Middle frontal gyrus (tissue), 1 donor: Measurements from ENCODE around the gene CFAP61.
"Not testable (repeated sequence)": the region's sequence is repeated elsewhere in the genome, so short reads cannot be mapped to it uniquely, and the experiment has no call there.

Experiments used
- DNase-seq: peaks from one replicate; pipeline ENCODE4 v3.0.0-alpha.2; 2015; ENCODE audit warnings: low spot score; ENCODE audit errors: extremely low spot score

CFAP61 gene

DNA sequence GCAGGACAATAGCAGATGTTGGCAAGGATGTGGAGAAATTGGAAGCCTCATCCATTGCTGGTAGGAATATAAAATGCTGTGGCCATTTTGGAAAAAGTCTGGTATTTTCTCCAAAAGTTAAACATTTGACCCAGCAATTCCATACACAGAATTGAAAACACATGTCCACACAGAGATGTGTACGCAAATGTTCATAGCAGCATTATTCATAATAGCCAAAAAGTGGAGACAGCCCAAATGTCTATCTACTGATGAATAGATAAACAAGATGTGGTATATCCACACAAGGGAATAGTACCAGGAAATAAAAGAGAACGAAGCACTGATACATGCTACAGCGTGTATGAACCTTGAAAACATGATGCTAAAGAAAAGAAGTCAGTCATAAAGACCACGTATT, 40.5 kb downstream of the CFAP61 start:
- DNase-seq = no peak

DNA sequence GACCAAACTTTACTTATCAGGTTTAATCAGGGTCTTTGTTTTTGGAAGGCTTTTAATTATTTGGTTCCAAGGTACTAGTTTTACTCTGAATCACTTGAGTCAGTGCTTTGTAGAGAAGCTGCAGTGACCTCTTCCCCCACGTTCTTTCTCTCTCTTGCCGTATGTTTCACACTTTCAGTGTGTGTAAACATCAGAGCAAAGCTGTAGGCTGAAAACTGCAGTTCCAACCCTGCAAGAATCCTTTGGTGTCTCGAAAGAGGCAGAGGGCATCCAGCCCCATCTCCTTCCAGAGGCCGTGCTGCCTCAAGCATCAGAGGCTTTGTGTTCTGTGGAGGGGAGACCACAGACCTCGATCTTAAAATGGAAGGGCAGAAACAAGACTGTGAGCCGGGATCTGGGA, 42.1 kb downstream of the CFAP61 start:
- DNase-seq = no peak

DNA sequence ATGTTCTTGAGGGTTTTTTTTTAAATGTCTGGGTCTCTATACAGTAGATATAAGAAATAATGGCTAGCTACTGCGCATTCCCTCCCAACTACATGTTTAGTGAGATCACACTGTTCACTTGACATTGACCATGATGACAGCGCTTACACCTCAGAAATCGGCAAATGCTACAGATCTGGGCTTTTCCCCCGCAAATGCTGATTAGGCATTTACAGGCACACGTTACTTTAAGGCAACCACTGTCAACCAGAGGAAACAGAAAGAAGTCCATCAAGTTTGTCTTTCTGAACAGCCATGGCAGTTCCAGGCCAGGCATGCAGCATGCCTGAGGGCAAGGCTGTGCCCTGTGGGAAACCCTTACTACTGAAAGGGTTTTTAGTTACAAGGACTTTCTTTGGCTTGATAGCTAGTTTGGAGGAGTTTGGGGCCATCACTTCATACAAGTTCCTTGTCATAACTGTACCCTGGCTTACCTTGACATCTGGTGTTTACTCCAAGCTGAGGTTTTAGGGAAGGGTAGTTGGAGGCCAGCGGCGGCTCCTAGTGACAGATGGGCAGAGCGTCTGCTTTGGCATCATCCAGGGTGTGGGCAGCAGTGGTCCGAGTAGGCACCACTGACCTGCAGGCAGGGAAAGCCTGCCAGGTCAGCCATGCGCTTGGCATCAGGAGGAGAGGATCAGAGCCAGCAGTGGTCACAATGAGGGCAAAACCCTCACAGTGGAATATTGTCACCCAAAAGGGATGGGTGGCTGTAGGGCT, 43.0 kb downstream of the CFAP61 start:
- no peak for DNase-seq

DNA sequence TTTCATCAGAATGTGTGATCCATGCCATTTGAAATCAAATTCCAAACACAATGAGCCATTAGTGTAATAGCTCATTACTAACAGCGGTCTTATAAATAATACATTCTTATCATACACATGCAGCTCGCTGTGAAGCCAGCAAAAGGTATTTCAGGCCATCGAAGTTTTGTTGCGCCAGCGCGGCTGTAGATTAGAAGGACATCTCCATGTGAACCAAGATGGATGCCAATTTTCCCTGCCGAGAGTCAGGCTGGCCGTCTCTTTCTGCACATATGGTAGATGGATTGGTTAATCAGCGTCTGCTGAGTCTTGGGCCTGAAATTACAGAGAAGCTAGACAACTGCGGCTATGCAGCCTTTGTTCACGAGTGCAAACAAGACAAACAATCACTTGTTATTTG, 44.1 kb downstream of the CFAP61 start:
- DNase-seq = no peak

DNA sequence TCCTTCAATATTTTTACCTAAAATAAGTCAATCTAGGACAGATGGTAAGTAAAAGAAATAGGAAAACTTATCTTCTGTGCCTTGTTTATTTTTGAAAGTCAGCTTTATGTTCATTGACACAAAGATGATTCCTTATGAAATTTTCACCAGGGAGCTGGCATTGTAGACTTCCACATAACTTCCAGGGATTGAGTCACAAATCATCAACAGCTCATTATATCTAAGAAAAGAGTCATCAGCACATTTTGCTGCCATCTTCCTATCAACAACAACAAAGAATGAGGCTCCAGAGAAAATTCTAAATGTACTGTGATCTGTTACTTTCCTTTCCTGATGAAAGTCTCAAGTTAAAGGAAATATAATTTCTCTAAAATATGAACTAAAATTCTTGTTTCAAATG, 48.5 kb downstream of the CFAP61 start:
- DNase-seq = no peak

DNA sequence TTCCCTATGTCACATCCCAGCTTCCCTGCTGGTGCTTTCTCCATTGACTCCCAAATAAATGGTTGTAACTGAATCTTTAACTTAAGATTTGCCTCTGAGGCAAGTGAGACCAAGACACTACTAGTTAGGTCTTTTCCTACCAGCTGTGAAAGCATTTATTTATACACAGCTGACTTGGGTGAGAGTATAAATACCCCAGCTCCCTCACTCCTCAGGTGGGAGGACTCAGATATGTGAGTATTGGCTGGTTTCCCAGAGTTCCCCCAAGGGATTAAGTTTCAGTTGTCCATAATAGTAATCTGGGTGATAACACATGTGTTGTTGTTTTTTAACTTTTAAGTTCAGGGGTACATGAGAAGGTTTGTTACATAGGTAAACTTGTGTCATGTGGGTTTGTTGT, 49.8 kb downstream of the CFAP61 start:
- no peak for DNase-seq

DNA sequence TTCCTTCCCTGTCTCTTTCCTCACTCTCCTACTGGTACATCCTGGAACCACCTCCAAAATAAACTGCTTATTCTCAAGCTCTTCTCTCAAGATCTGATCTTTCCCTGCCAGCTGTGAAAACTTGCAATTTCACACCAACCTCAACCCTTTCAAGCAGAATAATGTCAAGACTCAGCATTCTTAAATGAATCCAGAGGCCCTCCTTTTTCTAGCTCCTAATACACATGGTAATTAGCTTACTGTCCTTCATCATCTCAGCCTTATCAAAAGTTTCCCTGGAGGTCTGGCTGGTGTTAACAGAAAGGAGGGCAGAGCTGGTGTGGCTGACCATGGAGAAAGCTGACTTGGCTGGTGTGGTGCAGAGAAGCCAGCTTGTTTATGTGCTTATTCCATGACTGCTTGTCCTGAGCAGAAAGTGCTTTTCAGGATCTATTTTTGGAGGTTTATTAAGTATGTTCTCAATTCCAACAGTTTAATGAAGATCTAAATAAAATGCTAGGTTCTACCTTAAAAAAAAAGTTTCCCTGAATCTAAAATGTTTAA, 50.5 kb downstream of the CFAP61 start:
- DNase-seq = no peak

DNA sequence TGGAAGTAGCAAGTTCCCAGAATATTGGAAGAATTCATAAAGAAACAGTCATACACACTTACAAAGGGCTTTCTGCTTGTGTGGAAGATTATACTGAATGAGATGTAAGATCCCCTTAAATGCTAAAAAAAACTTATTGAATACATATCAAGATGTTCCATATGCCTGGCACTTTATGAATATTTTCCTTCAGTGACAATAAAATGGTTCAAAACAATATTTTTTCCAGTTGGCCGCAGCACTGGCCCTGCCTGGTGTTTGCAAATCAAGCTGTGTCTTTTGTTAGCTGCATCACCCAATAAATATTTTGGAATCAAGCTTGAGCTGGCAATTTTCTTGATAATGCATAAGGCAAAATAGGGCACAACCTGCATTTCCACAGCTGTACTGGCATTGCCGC, 51.2 kb downstream of the CFAP61 start:
- no peak for DNase-seq

DNA sequence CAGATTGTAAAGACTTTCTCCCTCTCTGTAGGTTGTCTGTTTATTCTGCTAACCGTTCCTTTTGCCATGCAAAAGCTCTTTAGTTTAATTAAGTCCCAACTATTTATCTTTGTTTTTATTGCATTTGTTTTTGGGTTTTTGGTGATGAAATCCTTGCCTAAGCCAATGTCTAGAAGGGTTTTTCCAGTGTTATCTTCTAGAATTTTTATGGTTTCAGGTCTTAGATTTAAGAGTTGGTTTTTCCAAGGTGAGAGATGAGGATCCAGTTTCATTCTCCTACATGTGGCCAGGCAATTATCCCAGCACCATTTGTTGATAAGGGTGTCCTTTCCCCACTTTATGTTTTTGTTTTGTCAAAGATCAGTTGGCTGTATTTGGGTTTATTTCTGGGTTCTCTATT, 70.9 kb downstream of the CFAP61 start:
- DNase-seq = not testable (repeated sequence)

DNA sequence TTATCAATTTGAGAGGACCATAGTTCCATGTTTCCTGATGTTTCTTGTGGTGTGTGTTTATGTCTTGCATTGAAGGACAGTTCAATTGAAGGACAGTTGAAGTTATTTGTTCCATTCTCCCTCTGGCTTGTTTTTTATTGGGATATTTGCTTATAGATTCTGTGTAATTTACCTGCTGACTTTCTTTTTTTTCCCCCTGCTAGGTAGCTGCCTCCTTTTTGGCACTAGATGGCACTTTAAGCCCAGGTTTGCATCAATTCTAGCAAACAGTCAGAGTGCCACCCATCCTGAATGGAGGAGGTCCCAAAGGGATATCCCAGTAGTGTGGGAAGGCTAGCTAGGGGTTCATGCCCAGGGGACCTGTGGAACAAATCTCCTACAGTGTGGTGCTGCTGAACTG, 78.1 kb downstream of the CFAP61 start:
- DNase-seq = no peak

DNA sequence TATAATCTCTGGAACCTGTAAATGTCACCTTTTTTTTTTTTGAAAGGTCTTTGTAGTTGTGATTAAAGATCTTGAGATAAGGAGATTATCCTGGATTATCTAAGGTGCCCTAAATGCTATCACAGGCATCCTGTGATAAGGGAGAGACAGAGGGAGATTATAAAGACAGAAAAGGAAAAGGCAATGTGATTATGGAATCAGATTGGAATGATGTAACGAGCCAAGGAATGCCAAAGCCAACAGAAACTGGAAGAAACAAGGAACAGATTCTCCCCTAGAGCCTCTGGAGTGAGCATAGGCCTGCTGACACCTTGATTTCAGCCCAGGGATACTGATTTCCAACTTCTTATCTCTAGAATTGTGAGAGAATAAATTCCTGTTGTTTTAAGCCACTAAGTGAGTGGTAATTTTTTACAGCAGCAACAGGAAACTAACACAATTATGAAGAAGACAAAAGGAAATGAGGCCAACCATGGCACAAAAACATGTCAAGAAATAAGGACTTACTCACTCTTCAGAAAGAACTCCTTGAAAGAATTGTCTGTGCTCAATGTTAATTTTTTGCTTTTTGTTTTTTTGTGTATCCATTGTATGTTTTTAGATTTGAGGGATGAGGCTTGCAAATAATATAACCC, 82.7 kb downstream of the CFAP61 start:
- DNase-seq = no peak

DNA sequence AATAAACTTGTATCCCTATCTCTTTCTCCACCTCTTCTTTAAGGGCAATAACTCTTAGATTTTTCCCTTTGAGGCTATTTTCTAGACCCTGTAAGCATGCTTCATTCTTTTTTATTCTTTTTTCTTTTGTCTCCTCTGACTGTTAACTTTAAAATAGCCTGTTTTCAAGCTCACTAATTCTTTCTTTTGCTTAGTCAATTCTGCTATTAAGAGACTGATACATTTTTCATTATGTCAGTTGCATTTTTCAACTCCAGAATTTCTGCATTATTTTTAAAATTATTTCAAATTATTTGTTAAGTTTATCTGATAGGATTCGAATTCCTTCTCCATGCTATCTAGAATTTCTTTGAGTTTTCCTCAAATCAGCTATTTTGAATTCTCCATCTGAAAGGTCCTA, 84.0 kb downstream of the CFAP61 start:
- no peak for DNase-seq

DNA sequence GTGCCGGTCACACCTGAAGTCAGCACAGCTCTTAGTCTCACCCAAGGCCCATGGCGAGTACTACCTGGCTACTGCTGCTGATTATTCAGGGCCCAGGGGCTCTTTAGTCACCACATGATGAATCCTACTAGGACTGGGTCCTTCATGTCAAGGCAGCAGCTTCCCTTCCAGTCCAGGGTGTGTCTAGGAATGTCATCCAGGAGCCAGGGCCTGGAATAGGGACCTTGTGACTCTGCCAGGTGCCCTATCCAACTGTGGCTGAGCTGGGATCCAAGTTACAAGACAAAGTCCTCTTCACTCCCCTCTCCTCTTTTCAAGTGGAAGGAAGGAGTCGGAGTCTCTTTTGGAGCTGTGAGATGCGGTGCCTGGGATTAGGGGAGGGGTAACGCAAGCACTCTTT, 85.5 kb downstream of the CFAP61 start:
- DNase-seq = no peak

DNA sequence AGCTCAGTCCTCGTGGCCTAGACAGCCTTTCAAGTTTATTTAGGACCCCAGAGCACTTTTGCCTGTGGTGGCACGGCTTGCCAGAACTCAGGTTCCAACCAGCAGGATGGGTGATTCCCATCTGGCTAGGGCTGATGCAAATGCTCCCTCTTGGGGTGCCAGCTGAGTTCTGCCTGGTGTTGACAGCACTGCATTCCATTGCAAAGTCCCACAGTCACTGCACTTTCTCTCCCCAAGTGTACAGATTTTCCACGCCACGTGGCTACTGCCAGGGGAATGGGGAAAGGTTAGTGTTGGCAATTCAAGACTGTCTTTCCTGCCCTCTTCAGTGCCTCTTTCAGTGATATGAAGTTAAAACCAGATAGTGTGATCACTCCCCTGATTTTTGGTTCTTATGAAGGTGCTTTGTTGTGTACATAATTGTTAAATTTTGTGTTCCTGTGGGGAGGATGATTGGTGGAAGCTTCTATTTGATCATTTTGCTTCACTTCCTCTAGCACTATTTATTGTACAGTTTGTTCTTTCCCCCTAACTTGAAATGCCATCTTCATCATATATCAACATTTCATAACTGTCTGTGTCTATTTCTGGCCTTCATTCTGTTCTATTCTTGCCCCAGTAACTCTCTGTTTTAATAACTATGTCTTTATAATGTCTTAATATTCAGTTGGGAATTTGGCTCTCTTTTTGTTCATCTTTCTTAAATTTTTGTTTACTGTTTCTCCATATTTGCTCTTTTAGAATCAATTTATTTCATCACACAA, 86.2 kb downstream of the CFAP61 start:
- DNase-seq = no peak

DNA sequence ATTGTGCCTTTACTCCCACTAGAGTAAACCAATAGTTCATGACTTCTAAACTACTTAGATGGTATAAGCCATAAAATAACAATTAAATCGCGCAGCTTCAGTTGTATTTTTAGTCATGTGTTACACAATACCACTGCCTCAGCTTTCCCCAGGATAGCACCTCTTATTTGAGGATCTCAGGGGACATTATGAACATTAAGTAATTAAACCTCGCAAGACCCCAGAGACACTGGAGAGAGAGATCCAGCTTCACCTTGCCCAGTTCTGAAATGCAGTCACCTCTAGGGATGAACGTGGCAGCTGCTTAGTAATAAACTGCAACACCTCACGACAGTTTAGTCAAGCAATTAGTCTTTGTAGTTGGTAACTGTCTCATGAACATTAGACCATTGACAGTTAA, 87.1 kb downstream of the CFAP61 start:
- no peak for DNase-seq

DNA sequence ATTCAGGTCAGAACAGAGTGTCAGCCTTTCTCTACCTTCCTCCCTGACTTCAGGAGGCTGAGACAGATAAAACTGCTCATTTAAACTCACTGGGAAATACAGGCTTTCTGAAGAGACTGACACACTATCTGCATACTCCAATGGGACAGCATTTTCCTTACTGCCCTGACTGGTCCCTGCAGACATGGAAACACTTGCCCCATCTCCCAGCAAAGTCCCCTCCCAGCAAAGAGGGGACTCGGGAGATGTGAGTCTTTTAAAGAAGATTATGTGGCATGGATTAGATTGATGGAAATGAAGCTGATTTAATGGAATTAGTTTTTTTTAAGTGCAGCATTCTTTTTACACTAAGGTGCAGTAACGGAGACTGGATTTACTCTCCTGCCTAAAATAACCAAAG, 90.8 kb downstream of the CFAP61 start:
- DNase-seq = no peak

DNA sequence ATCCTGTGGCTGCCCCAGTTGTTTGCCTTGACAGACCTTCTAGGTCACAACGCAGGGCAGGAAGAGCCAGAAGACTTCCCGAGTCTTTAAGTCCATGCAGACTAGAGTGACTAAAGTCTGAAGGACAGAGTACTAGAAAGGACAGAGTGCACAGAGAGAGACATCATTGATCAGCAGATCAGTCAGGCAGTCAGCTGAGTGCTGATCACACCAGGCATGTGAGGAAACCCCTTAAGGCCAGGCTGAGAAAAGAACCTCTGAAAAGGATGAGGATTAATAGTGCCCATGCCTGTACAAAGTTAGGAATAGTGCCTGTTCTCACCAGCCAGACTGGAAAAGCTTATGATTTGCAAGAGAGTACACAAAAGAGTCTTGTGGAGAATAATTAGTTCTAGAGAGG, 91.3 kb downstream of the CFAP61 start:
- no peak for DNase-seq

DNA sequence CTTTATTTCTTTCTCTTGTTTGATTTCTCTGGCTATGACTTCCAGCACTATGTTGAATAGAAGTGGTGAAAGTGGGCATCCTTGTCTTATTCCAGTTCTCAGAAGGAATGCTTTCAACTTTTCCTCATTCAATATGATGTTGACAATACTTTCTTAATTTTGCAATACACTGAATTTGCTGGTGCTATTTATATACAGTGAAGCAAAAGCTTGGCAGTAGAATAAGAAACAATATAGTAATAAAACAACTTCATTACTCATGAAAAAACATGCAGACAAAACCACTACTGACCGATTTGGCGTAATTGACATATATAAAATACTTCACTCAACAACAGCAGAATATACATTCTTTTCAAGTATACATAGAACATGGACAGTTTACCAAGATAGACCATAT, 96.4 kb downstream of the CFAP61 start:
- no peak for DNase-seq

DNA sequence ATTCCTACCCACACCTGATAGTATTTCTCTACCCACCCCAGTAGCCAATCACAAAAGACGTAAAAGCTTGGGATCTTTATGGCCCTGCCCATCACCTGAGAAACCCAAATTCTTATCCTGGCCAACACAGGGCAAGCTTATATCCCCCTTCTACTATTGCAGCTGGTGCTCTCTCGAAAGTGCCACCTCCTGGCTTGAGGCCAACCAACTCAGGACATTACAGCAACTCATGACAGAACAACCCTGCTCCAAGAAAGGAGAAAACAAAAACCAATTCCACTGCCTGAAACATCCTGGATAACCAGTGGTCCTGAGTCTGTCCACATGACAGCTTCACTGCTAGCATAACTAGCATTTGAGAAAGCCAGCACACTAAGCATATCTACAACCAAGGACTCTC, 97.9 kb downstream of the CFAP61 start:
- DNase-seq = no peak

DNA sequence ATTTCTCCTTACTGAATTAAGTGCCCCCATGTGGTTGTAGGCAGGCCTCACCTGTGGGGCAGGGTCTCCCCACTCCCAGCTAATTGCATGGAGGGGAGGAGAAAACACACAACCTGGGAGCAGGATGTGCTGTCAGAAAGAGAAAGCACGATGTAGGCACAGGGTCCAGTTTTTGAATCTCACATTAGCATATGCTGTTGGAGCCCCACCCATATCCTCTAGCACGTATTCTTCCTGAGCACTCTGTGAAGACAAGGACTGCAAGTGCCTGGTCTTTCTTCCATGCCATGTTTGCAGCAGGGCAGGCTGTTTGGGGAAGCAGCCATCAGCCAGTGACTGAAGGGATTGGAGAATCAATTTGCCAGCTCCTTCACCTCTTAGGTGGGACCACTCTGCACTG, 108.2 kb downstream of the CFAP61 start:
- no peak for DNase-seq

DNA sequence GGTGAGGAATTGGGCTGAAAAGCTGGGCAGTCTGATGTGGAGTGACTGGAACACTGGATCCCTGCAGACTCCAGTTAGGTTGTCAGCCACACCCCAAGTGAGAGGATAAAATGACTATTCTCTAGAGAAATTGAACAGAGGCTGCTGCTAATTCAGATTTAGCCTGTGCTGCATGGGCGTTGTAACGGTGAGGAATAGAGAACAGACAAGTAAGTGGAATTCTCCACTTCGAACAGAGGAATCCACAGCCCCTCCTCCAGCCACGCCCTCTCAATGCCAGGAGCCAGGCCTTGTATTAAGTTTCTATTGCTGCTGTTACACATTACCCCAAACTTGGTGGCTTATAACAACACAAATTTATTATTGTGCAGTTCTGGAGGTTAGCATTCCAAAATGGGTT, 109.3 kb downstream of the CFAP61 start:
- no peak for DNase-seq

DNA sequence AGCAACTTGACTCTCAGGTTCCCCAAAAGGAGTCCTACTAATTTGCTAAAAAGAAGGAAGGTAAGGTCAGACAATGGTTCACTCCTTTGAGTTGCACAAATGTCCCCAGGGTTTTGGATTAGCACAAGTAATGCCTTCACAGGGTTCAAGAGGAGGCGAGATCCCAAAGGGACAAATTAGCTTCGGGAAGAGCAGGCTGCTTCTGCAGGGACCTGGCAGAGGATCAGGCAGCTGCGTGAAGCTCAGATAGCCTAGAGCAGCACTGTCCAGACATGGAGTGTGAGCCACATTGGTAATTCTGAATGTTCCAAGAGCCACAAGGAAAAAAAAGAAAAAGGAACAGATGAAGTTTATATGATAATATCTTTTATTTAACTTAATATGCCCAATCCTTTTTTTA, 115.4 kb downstream of the CFAP61 start:
- no peak for DNase-seq
